Smooth muscle cell (in vitro differentiated cells): ENCODE measurements around the gene TTC9. TPM values are rescaled to one million over a fixed set of nuclear protein-coding genes. Genes with fewer than 3 reads are reported as not detected.

ENCODE experiments used
- DNase-seq: peaks from one replicate; lab custom pipeline; 2025; ENCODE audit not compliant: unreplicated experiment; lab: John Stamatoyannopoulos, UW
- H2AFZ ChIP-seq: fragments of 200-600 bp; sonication (generic); 2 replicates; pipeline ENCODE4 v1.6.0; 2016; ENCODE audit warnings: antibody characterized with exemption, low read depth, mild to moderate bottlenecking
- H3F3A ChIP-seq: fragments of 200-600 bp; sonication (generic); 2 replicates; pipeline ENCODE4 v1.6.0; 2017; ENCODE audit warnings: antibody characterized with exemption, low read depth
- H3K27ac ChIP-seq: fragments of 200-600 bp; sonication (generic); 2 replicates; pipeline ENCODE4 v1.5.1; 2016; ENCODE audit warnings: low read depth, mild to moderate bottlenecking
- H3K27me3 ChIP-seq: fragments of 200-600 bp; sonication (generic); 2 replicates; pipeline ENCODE4 v1.6.1; 2016; ENCODE audit warnings: low read depth, mild to moderate bottlenecking
- H3K36me3 ChIP-seq: fragments of 200-600 bp; sonication (generic); 2 replicates; pipeline ENCODE4 v1.5.1; 2016; ENCODE audit warnings: low read depth
- H3K4me1 ChIP-seq: fragments of 200-600 bp; sonication (generic); 2 replicates; pipeline ENCODE4 v1.5.1; 2016; ENCODE audit warnings: low read depth
- H3K4me2 ChIP-seq: fragments of 200-600 bp; sonication (generic); 2 replicates; pipeline ENCODE4 v1.6.0; 2016; ENCODE audit warnings: mild to moderate bottlenecking
- H3K4me3 ChIP-seq: fragments of 200-600 bp; sonication (generic); 2 replicates; pipeline ENCODE4 v1.5.1; 2016; ENCODE audit warnings: mild to moderate bottlenecking
- H3K79me2 ChIP-seq: fragments of 200-600 bp; sonication (generic); 2 replicates; pipeline ENCODE4 v1.6.0; 2016; ENCODE audit warnings: low read depth, mild to moderate bottlenecking
- H3K9ac ChIP-seq: fragments of 200-600 bp; sonication (generic); 2 replicates; pipeline ENCODE4 v1.6.0; 2016; ENCODE audit warnings: low read depth
- H3K9me3 ChIP-seq: fragments of 200-600 bp; sonication (generic); replicated peaks from 2 replicates; pipeline ENCODE4 v1.5.1; 2016; ENCODE audit warnings: low read depth
- H4K20me1 ChIP-seq: fragments of 200-600 bp; sonication (generic); 2 replicates; pipeline ENCODE4 v1.6.0; 2016; ENCODE audit warnings: low read depth
- CTCF ChIP-seq: fragments of 200-600 bp; sonication (generic); IDR thresholded peaks from 2 replicates; pipeline ENCODE4 v1.5.1; 2017; ENCODE audit warnings: borderline replicate concordance, mild to moderate bottlenecking, antibody characterized with exemption; ENCODE audit not compliant: insufficient read depth, poor library complexity, severe bottlenecking
- WGBS: methylation state at CpG from one replicate; pipeline ENCODE4 v1.1.7; 2016; ENCODE audit warnings: low lambda C conversion rate; 5-methylcytosine and 5-hydroxymethylcytosine counted together
- polyA plus RNA-seq: library from polyadenylated mRNA; unstranded; fragments of >200 nt; fragmentation: Nextera tagmentation; extraction: Ambion mirVana; gene quantifications from 2 replicates; pipeline ENCODE4 v1.2.1, GENCODE V29; 2016
- total RNA-seq: library from RNA; depleted of rRNA; stranded (reverse); fragments of >200 nt; gene quantifications from 2 replicates; pipeline ENCODE4 v1.2.3, GENCODE V29; 2014

The TTC9 gene
- total and polyA plus RNA-seq, 2 experiments from 2014 or later: 1.2 to 4.4 TPM

- no peak overlapping the region for H3K4me2 ChIP-seq
- H2AFZ ChIP-seq: no peak overlapping the region
- no peaks in the 10 kb centered on the region for H3F3A ChIP-seq
- H3K4me1 ChIP-seq: peaks cover 7% of the 10 kb centered on the region
- H3K27me3 ChIP-seq: peaks cover 13% of the 10 kb centered on the region
- no peak overlapping the region for H3K4me3 ChIP-seq
- no peak overlapping the region for H3K27ac ChIP-seq
- WGBS: 79% methylated on average over 2 of the region's 2 CpGs
- peaks cover 8% of the 10 kb centered on the region for H3K79me2 ChIP-seq
- H3K36me3 ChIP-seq: no peaks in the 10 kb centered on the region
- H3K9me3 ChIP-seq: no peaks in the 10 kb centered on the region
- no peaks in the 10 kb centered on the region for H4K20me1 ChIP-seq
- no peak overlapping the region for H3K9ac ChIP-seq
- no peak for DNase-seq
- no peak for TF ChIP-seq CTCF
These were observed 5.0 kb downstream of the TTC9 start for GRCh38 chr14:70646705-70647104.

DNA sequence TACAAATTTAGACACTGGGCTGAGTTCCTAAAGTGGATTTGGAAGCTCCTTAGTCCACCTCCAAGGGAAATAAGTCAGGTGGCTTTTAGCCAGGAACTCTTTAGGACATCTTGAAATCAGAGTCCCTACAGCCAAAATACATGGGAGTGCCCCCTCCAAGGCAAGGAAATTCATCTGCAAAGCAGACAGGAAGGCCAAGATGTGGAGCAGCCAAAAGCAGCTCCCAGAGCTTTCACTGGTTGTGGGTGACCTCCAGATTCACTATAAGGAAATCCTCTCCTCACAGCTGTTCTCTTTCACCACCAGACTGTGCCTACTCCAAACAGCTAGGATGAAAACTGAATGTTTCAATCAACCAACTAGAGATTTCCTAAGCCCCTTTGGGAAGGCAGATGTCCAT lies 6.6 kb downstream of the TTC9 start:
- Histone ChIP-seq H4K20me1 (no peaks in the 10 kb centered on the region), H3F3A (no peaks in the 10 kb centered on the region), H2AFZ (no peak overlapping the region), H3K36me3 (no peaks in the 10 kb centered on the region), H3K9me3 (no peaks in the 10 kb centered on the region), H3K4me1 (no peaks in the 10 kb centered on the region), H3K4me2 (peak overlapping the region; percentile 22), H3K9ac (no peak overlapping the region), H3K27me3 (peaks cover under 1% of the 10 kb centered on the region), H3K79me2 (peaks cover 8% of the 10 kb centered on the region), H3K4me3 (no peak overlapping the region), H3K27ac (no peak overlapping the region)
- DNase-seq: no peak
- no peak for TF ChIP-seq CTCF

GRCh38 chr14:70649803-70650202 lies 8.1 kb downstream of the TTC9 start:
- no peaks in the 10 kb centered on the region for H3K27me3 ChIP-seq
- H3K4me1 ChIP-seq: no peaks in the 10 kb centered on the region
- H3K4me2 ChIP-seq: no peak overlapping the region
- H3K36me3 ChIP-seq: no peaks in the 10 kb centered on the region
- WGBS: 89% methylated on average over 4 of the region's 4 CpGs
- no peaks in the 10 kb centered on the region for H4K20me1 ChIP-seq
- no peak overlapping the region for H3K9ac ChIP-seq
- no peak for TF ChIP-seq CTCF
- no peak overlapping the region for H3K27ac ChIP-seq
- H3K4me3 ChIP-seq: no peak overlapping the region
- no peak overlapping the region for H2AFZ ChIP-seq
- H3K9me3 ChIP-seq: no peaks in the 10 kb centered on the region
- H3F3A ChIP-seq: no peaks in the 10 kb centered on the region
- DNase-seq: no peak
- peaks cover 4% of the 10 kb centered on the region for H3K79me2 ChIP-seq

- 65% methylated on average over 5 of the region's 5 CpGs for WGBS
- Histone ChIP-seq H3K27me3 (no peaks in the 10 kb centered on the region), H3K27ac (no peak overlapping the region), H3K79me2 (no peaks in the 10 kb centered on the region), H3K9ac (no peak overlapping the region), H3K9me3 (no peaks in the 10 kb centered on the region), H2AFZ (no peak overlapping the region), H3K4me3 (no peak overlapping the region), H4K20me1 (no peaks in the 10 kb centered on the region), H3K36me3 (no peaks in the 10 kb centered on the region), H3K4me2 (no peak overlapping the region), H3F3A (no peaks in the 10 kb centered on the region), H3K4me1 (no peaks in the 10 kb centered on the region)
- TF ChIP-seq CTCF: no peak
- DNase-seq: no peak
These were observed 9.8 kb downstream of the TTC9 start for GRCh38 chr14:70651522-70651921.
